HCT116 (cell line): ENCODE measurements around the gene POT1. TPM values are rescaled to one million over a fixed set of nuclear protein-coding genes. Genes with fewer than 3 reads are reported as not detected.

Experiments
- ATAC-seq: fragments of 200-7000 bp; cut with Tn5 transposase; 2 replicates; pipeline ENCODE4 v1.9.1; 2020; ENCODE audit warnings: mild to moderate bottlenecking, moderate library complexity
- BruUV-seq: library from RNA; stranded (reverse); fragments of 400-500 nt; replicated peaks from 2 replicates; lab custom pipeline; 2021; lab: Mats Ljungman, UMichigan
- CTCF ChIA-PET: fragments of 300-600 bp; sonication (Branson Sonifier 250); formaldehyde crosslinking; loops from one replicate; lab custom pipeline; 2021; ENCODE audit warnings: antibody characterized with exemption; lab: Charles Lee
- POLR2A ChIA-PET: fragments of 300-600, 350-600 bp; sonication (Branson Sonifier 250); formaldehyde crosslinking; loops from one replicate; lab custom pipeline; 2021; ENCODE audit warnings: antibody characterized with exemption; lab: Charles Lee
- RAD21 ChIA-PET, 2 experiments: fragments of 300-600 bp; sonication (Branson Sonifier 250); formaldehyde crosslinking; loops; one replicate each; lab custom pipeline; 2023; ENCODE audit warnings: low total read pairs in 2 of 2; ENCODE audit not compliant: uncharacterized antibody in 2 of 2, unreplicated experiment in 2 of 2, low non-redundant PET in 1 of 2; lab: Charles Lee
- DNase-seq: peaks from one replicate; pipeline ENCODE4 v3.0.0-alpha.2; 2010; ENCODE audit warnings: low read depth, low spot score
- H2AFZ ChIP-seq: fragments of 200-600 bp; shearing (Covaris generic), sonication (generic); 2 replicates; pipeline ENCODE4 v1.6.1; 2017; ENCODE audit warnings: low read depth, mixed run types, mixed read lengths, antibody characterized with exemption, low read length; ENCODE audit not compliant: poor library complexity, severe bottlenecking
- H3K27ac ChIP-seq: 2 replicates; pipeline ENCODE4 v1.5.1; 2012; ENCODE audit warnings: low read depth, low read length
- H3K27me3 ChIP-seq: fragments of 200-600 bp; sonication (generic); 2 replicates; pipeline ENCODE4 v1.6.1; 2016; ENCODE audit warnings: mixed run types, low read length, mixed read lengths; ENCODE audit not compliant: insufficient read depth
- H3K36me3 ChIP-seq, 2 experiments: fragments of 200-500 bp in 1 of 2; fragments of 200-600 bp in 1 of 2; sonication (Bioruptor generic) in 1 of 2; sonication (generic) in 1 of 2; 2 replicates each; pipeline versions ENCODE4 v1.5.1 to v1.6.1; 2014 to 2016; ENCODE audit warnings: low read length in 2 of 2, inconsistent platforms in 1 of 2, mixed read lengths in 1 of 2, mixed run types in 1 of 2; ENCODE audit not compliant: insufficient read depth in 2 of 2, control insufficient read depth in 1 of 2
- H3K4me1 ChIP-seq, 2 experiments: fragments of 200-600 bp in 1 of 2; sonication (generic) in 1 of 2; 2 replicates each; pipeline versions ENCODE4 v1.5.1 to v1.6.1; 2012 to 2017; ENCODE audit warnings: low read length in 2 of 2, inconsistent platforms in 1 of 2, mild to moderate bottlenecking in 1 of 2, mixed read lengths in 1 of 2, mixed run types in 1 of 2, moderate library complexity in 1 of 2; ENCODE audit not compliant: insufficient read depth in 2 of 2, control insufficient read depth in 1 of 2
- H3K4me2 ChIP-seq: fragments of 200-600 bp; sonication (generic); 2 replicates; pipeline ENCODE4 v1.6.1; 2017; ENCODE audit warnings: mixed run types, low read length, mixed read lengths
- H3K4me3 ChIP-seq, 2 experiments: fragments of 200-600 bp in 1 of 2; sonication (generic) in 1 of 2; replicated peaks in 1 of 2; 2 replicates each; pipeline ENCODE4 v1.5.1; 2011 to 2016; ENCODE audit warnings: low read length in 2 of 2, control low read depth in 1 of 2, low read depth in 1 of 2, mild to moderate bottlenecking in 1 of 2, mixed read lengths in 1 of 2, mixed run types in 1 of 2
- H3K79me2 ChIP-seq: fragments of 200-600 bp; sonication (generic); 2 replicates; pipeline ENCODE4 v1.6.1; 2017; ENCODE audit warnings: mild to moderate bottlenecking, mixed run types, low read length, moderate library complexity, mixed read lengths; ENCODE audit not compliant: insufficient read depth
- H3K9ac ChIP-seq: fragments of 200-600 bp; sonication (generic); 2 replicates; pipeline ENCODE4 v1.6.1; 2016; ENCODE audit warnings: low read length, mixed read lengths
- H3K9me2 ChIP-seq: fragments of 200-600 bp; sonication (generic), shearing (Covaris generic); 2 replicates; pipeline ENCODE4 v1.6.1; 2017; ENCODE audit warnings: mixed run types, mild to moderate bottlenecking, moderate library complexity; ENCODE audit not compliant: insufficient read depth
- H3K9me3 ChIP-seq, 2 experiments: fragments of 200-500 bp in 1 of 2; fragments of 200-600 bp in 1 of 2; sonication (Bioruptor generic) in 1 of 2; sonication (generic) in 1 of 2; 2 replicates each; pipeline ENCODE4 v1.6.1; 2014 to 2017; ENCODE audit warnings: low read length in 2 of 2, mixed read lengths in 2 of 2, inconsistent platforms in 1 of 2, low read depth in 1 of 2, mild to moderate bottlenecking in 1 of 2, mixed run types in 1 of 2, moderate library complexity in 1 of 2; ENCODE audit not compliant: control insufficient read depth in 1 of 2, insufficient read depth in 1 of 2
- H4K20me1 ChIP-seq: fragments of 200-600 bp; sonication (generic), shearing (Covaris generic); 2 replicates; pipeline ENCODE4 v1.6.1; 2017; ENCODE audit warnings: mixed run types, mild to moderate bottlenecking, moderate library complexity; ENCODE audit not compliant: insufficient read depth
- JUND ChIP-seq: IDR thresholded peaks from 2 replicates; pipeline ENCODE4 v1.6.1; 2012
- POLR2AphosphoS5 ChIP-seq: IDR thresholded peaks from 2 replicates; pipeline ENCODE4 v1.6.1; 2011; ENCODE audit warnings: mild to moderate bottlenecking, low read depth, low read length, moderate library complexity
- RAD21 ChIP-seq: IDR thresholded peaks from 2 replicates; pipeline ENCODE4 v1.6.1; 2012; ENCODE audit warnings: low read depth, mild to moderate bottlenecking
- TCF7L2 ChIP-seq: IDR thresholded peaks from 2 replicates; pipeline ENCODE4 v1.7.0; 2011; ENCODE audit warnings: borderline replicate concordance, inconsistent platforms; ENCODE audit not compliant: insufficient read depth, insufficient read length; ENCODE audit errors: extremely low read depth
- ZFX ChIP-seq: fragments of 450-650 bp; IDR thresholded peaks from 2 replicates; pipeline ENCODE4 v1.6.1; 2017
- ZNF274 ChIP-seq: fragments of 200-500 bp; sonication (Bioruptor generic); IDR thresholded peaks from 2 replicates; pipeline ENCODE4 v1.6.1; 2014; ENCODE audit warnings: mild to moderate bottlenecking, low read depth, low read length, inconsistent platforms
- intact Hi-C: fragments of 100-400 bp; cut with micrococcal nuclease; formaldehyde crosslinking; loops from 2 replicates; pipeline ENCODE4 v1.10.0; 2022
- total RNA-seq: library from RNA; stranded (reverse); gene quantifications from one replicate; pipeline ENCODE4 v1.2.1, GENCODE V29; 2021; ENCODE audit not compliant: unreplicated experiment
- TF ChIP-seq, protein P1 (sequence below): IDR thresholded peaks from 2 replicates; pipeline ENCODE4 v1.6.1; 2012
- TF ChIP-seq, protein P2 (sequence below): IDR thresholded peaks from 2 replicates; pipeline ENCODE4 v1.6.1; 2011; ENCODE audit warnings: mild to moderate bottlenecking, low read length, moderate library complexity; ENCODE audit not compliant: insufficient replicate concordance; ENCODE audit errors: extremely low read depth

POT1 gene
- total RNA-seq, 1 experiment from 2014 or later = 19.5 TPM

DNA sequence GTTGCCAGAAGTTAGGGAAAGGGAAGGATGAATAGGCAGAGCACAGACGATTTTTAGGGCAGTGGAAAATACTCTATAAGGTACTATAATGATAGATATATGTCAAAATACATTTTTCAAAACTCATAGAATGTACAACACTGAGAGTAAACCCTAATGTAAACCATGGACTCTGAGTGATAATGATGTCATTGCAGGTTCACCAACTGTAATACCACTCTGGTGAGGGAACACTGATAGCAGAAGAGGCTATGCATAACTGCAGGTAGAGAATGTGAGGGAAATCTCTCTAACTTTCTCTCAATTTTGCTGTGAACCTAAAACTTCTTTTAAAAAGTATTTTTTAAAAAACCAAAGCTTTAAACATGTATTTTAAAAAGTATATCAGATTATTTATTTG is 22.1 kb downstream of the POT1 start:
- CTCF ChIA-PET = no interaction called here
- intact Hi-C loops = no loop called here
- Histone ChIP-seq H3K9ac (no peak overlapping the region), H4K20me1 (no peaks in the 10 kb centered on the region), H3K27me3 (no peaks in the 10 kb centered on the region), H3K4me2 (no peak overlapping the region), H3K27ac (no peak overlapping the region), H3K4me3 (no peak overlapping the region), H3K4me1 (no peaks in the 10 kb centered on the region), H3K9me3 (no peaks in the 10 kb centered on the region), H3K79me2 (peaks cover 9% of the 10 kb centered on the region), H2AFZ (no peak overlapping the region), H3K36me3 (no peaks in the 10 kb centered on the region), H3K9me2 (no peaks in the 10 kb centered on the region)
- RAD21 ChIA-PET = no interaction called here
- no peak for TF ChIP-seq ZFX
- TF ChIP-seq, protein P1, sequence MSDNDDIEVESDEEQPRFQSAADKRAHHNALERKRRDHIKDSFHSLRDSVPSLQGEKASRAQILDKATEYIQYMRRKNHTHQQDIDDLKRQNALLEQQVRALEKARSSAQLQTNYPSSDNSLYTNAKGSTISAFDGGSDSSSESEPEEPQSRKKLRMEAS = no peak
- TF ChIP-seq, protein P2, sequence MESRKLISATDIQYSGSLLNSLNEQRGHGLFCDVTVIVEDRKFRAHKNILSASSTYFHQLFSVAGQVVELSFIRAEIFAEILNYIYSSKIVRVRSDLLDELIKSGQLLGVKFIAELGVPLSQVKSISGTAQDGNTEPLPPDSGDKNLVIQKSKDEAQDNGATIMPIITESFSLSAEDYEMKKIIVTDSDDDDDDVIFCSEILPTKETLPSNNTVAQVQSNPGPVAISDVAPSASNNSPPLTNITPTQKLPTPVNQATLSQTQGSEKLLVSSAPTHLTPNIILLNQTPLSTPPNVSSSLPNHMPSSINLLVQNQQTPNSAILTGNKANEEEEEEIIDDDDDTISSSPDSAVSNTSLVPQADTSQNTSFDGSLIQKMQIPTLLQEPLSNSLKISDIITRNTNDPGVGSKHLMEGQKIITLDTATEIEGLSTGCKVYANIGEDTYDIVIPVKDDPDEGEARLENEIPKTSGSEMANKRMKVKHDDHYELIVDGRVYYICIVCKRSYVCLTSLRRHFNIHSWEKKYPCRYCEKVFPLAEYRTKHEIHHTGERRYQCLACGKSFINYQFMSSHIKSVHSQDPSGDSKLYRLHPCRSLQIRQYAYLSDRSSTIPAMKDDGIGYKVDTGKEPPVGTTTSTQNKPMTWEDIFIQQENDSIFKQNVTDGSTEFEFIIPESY = no peak
- no peak for TF ChIP-seq ZNF274
- POLR2A ChIA-PET = no interaction called here
- no TSS peak for BruUV-seq
- DNase-seq (no peak), ATAC-seq (no peak)

DNA sequence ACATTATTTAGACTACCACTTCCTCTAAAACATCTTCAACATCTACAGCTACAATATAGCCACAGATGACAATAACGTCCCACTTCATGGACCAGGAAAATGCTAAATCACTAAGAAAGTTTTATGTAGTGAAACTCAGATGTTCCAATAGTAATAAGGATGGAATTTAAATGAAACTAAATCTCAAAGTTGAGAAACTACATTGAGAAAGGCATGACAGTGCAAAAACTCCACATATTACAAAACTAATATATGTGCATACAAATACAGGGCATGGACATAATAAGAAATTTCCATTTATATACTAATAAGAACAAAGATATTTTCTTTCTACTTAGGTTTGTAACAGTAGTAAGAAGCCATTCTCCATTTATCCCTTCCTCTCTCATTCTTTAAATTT is 31.1 kb downstream of the POT1 start:
- POLR2A ChIA-PET = no interaction called here
- H3K9me3 ChIP-seq = no peaks in the 10 kb centered on the region
- H3K36me3 ChIP-seq = no peaks in the 10 kb centered on the region
- no peaks in the 10 kb centered on the region for H4K20me1 ChIP-seq
- no peak overlapping the region for H3K4me2 ChIP-seq
- no peaks in the 10 kb centered on the region for H3K79me2 ChIP-seq
- DNase-seq = no peak
- intact Hi-C loops = no loop called here
- H3K4me1 ChIP-seq = no peaks in the 10 kb centered on the region
- H3K4me3 ChIP-seq = no peak overlapping the region
- RAD21 ChIA-PET = no interaction called here
- H3K27ac ChIP-seq = no peak overlapping the region
- no TSS peak for BruUV-seq
- H3K9me2 ChIP-seq = no peaks in the 10 kb centered on the region
- no peaks in the 10 kb centered on the region for H3K27me3 ChIP-seq
- TF ChIP-seq JUND (no peak), TCF7L2 (no peak), POLR2AphosphoS5 (no peak), RAD21 (no peak)
- no peak for ATAC-seq
- no peak overlapping the region for H2AFZ ChIP-seq
- no peak overlapping the region for H3K9ac ChIP-seq
- CTCF ChIA-PET = no interaction called here
